ENCODE data around the gene PALMD. TPM values are rescaled to one million over a fixed set of nuclear protein-coding genes. Genes with fewer than 3 reads are reported as not detected.

Gene PALMD
- total RNA-seq, 4 donors from 2014 or later: 104 to 250 (median 135) TPM

- TF ChIP-seq CTCF (IDR thresholded peaks at IDR 0.05; ENCODE audit: low read depth): no peak
Measured at GRCh38 chr1:99726818-99727217, 80.9 kb downstream of the PALMD start.

GRCh38 chr1:99727575-99728185 lies 81.8 kb downstream of the PALMD start:
- TF ChIP-seq CTCF (IDR thresholded peaks at IDR 0.05; ENCODE audit: low read depth): no peak

GRCh38 chr1:99728494-99729235 lies 82.8 kb downstream of the PALMD start:
- no peak for TF ChIP-seq CTCF (IDR thresholded peaks at IDR 0.05; ENCODE audit: low read depth)

- TF ChIP-seq CTCF (IDR thresholded peaks at IDR 0.05; ENCODE audit: low read depth): no peak
Measured at GRCh38 chr1:99731384-99731783, 85.5 kb downstream of the PALMD start.

- TF ChIP-seq CTCF (IDR thresholded peaks at IDR 0.05; ENCODE audit: low read depth): no peak
Measured at GRCh38 chr1:99735852-99736251, 89.9 kb downstream of the PALMD start.

GRCh38 chr1:99737016-99737415 lies 91.1 kb downstream of the PALMD start:
- no peak for TF ChIP-seq CTCF (IDR thresholded peaks at IDR 0.05; ENCODE audit: low read depth)

DNA sequence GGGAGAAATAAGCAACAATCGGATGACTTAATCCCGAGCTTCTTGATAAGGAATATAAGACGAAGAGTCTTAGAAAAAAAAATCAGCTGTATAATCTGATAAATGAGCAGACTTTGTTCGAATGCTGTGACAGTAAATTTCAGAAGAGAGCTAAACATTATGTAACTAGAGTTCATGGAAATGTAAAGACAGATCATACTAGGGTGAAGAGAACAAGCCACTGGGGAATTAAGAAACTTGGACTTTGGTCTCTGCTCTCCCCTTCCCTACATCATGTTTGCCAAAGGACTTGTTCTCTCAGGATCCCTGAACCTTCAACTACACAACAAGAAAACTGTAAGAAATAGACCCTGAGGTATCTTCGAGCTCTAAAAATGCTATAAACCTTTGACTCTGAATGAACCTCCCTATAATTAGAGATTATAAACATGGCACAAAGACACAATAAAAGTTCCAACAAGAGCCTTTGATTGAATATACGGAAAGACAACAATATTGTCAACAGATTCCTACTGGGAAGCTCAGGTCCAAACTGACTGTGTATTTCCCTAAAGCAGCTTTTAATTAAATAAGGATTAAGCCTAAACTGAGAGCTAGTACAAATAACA lies 93.0 kb downstream of the PALMD start:
- TF ChIP-seq CTCF (IDR thresholded peaks at IDR 0.05; ENCODE audit: low read depth): no peak
